LNCAP (cell line): ENCODE results near the gene SLC26A8.

Experiments
- CTCF ChIP-seq: fragments of 450-650 bp; IDR thresholded peaks from 2 replicates; pipeline ENCODE4 v1.5.1; 2017; ENCODE audit warnings: mild to moderate bottlenecking

Gene SLC26A8

GRCh38 chr6:36062247-36062646 lies 37.8 kb upstream of the SLC26A8 start:
- no peak for TF ChIP-seq CTCF

- no peak for TF ChIP-seq CTCF
Observed at GRCh38 chr6:36061236-36061635, 36.8 kb upstream of the SLC26A8 start.

- TF ChIP-seq CTCF: no peak
Observed at GRCh38 chr6:36056178-36056577, 31.7 kb upstream of the SLC26A8 start.

- no peak for TF ChIP-seq CTCF
Observed at GRCh38 chr6:36054956-36055355, 30.5 kb upstream of the SLC26A8 start.

- no peak for TF ChIP-seq CTCF
Observed at GRCh38 chr6:36054415-36054814, 30.0 kb upstream of the SLC26A8 start.

GRCh38 chr6:36053878-36054277 lies 29.4 kb upstream of the SLC26A8 start:
- no peak for TF ChIP-seq CTCF

- TF ChIP-seq CTCF: no peak
Observed at GRCh38 chr6:36052097-36052496, 27.7 kb upstream of the SLC26A8 start.

- TF ChIP-seq CTCF: no peak
Observed at GRCh38 chr6:36050947-36051710, 26.7 kb upstream of the SLC26A8 start.
